22Rv1 (cell line): Measurements from ENCODE around the gene RAI1.

Experiments used
- ZFX ChIP-seq: fragments of 450-650 bp; IDR thresholded peaks from 2 replicates; pipeline ENCODE4 v1.6.1; 2017; ENCODE audit warnings: antibody characterized with exemption, borderline replicate concordance
- TF ChIP-seq, protein P1 (sequence below): fragments of 450-650 bp; IDR thresholded peaks from 2 replicates; pipeline ENCODE4 v1.5.1; 2017; ENCODE audit warnings: mild to moderate bottlenecking

- TF ChIP-seq, protein P1, sequence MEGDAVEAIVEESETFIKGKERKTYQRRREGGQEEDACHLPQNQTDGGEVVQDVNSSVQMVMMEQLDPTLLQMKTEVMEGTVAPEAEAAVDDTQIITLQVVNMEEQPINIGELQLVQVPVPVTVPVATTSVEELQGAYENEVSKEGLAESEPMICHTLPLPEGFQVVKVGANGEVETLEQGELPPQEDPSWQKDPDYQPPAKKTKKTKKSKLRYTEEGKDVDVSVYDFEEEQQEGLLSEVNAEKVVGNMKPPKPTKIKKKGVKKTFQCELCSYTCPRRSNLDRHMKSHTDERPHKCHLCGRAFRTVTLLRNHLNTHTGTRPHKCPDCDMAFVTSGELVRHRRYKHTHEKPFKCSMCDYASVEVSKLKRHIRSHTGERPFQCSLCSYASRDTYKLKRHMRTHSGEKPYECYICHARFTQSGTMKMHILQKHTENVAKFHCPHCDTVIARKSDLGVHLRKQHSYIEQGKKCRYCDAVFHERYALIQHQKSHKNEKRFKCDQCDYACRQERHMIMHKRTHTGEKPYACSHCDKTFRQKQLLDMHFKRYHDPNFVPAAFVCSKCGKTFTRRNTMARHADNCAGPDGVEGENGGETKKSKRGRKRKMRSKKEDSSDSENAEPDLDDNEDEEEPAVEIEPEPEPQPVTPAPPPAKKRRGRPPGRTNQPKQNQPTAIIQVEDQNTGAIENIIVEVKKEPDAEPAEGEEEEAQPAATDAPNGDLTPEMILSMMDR, result no peak
- no peak for TF ChIP-seq ZFX
Measured at GRCh38 chr17:17831208-17832031, 150.2 kb downstream of the RAI1 start.
